H9 (cell line): Measurements from ENCODE around the gene HOXC10. TPM values are rescaled to one million over a fixed set of nuclear protein-coding genes. Genes with fewer than 3 reads are reported as not detected.

Source experiments
- DNase-seq: peaks from one replicate; pipeline ENCODE4 v3.0.0-alpha.2; 2017
- H2AFZ ChIP-seq: one replicate; pipeline ENCODE4 v1.6.1; 2013; ENCODE audit warnings: mild to moderate bottlenecking, low read length, control low read depth, moderate library complexity
- H2AK5ac ChIP-seq: 2 replicates; pipeline ENCODE4 v1.6.1; 2013; ENCODE audit warnings: low read length, control low read depth, mixed read lengths; ENCODE audit not compliant: insufficient read length
- H2BK120ac ChIP-seq: one replicate; pipeline ENCODE4 v1.6.1; 2013; ENCODE audit warnings: low read depth, mild to moderate bottlenecking, low read length, control low read depth, inconsistent platforms; ENCODE audit not compliant: poor library complexity, severe bottlenecking
- H2BK12ac ChIP-seq: 2 replicates; pipeline ENCODE4 v1.6.1; 2013; ENCODE audit warnings: low read length, control low read depth, mixed read lengths, low read depth; ENCODE audit not compliant: insufficient read length
- H2BK15ac ChIP-seq: 2 replicates; pipeline ENCODE4 v1.6.1; 2013; ENCODE audit warnings: low read depth, low read length, control low read depth
- H2BK20ac ChIP-seq: one replicate; pipeline ENCODE4 v1.6.1; 2013; ENCODE audit warnings: low read depth, mild to moderate bottlenecking, low read length, control low read depth, inconsistent platforms; ENCODE audit not compliant: poor library complexity, severe bottlenecking
- H2BK5ac ChIP-seq: 2 replicates; pipeline ENCODE4 v1.6.1; 2013; ENCODE audit warnings: low read length, control low read depth, mixed read lengths; ENCODE audit not compliant: insufficient read length
- H3K14ac ChIP-seq: 2 replicates; pipeline ENCODE4 v1.6.1; 2013; ENCODE audit warnings: low read length, control low read depth; ENCODE audit not compliant: insufficient read depth
- H3K18ac ChIP-seq: 2 replicates; pipeline ENCODE4 v1.6.1; 2013; ENCODE audit warnings: low read depth, mild to moderate bottlenecking, mixed read lengths, low read length, control low read depth; ENCODE audit not compliant: insufficient read length
- H3K23ac ChIP-seq: 2 replicates; pipeline ENCODE4 v1.6.1; 2013; ENCODE audit warnings: low read length, control low read depth, mixed read lengths, low read depth; ENCODE audit not compliant: insufficient read length
- H3K23me2 ChIP-seq: 2 replicates; pipeline ENCODE4 v1.6.1; 2013; ENCODE audit warnings: low read depth, mild to moderate bottlenecking, mixed read lengths, low read length, control low read depth; ENCODE audit not compliant: insufficient read length, poor library complexity, severe bottlenecking
- H3K27ac ChIP-seq: 2 replicates; pipeline ENCODE4 v1.5.1; 2013; ENCODE audit warnings: low read length, control low read depth, mixed read lengths, low read depth; ENCODE audit not compliant: insufficient read length
- H3K27me3 ChIP-seq: 2 replicates; pipeline ENCODE4 v1.6.1; 2013; ENCODE audit warnings: low read length, control low read depth, inconsistent platforms; ENCODE audit not compliant: insufficient read depth
- H3K4ac ChIP-seq: 2 replicates; pipeline ENCODE4 v1.6.1; 2013; ENCODE audit warnings: low read depth, mild to moderate bottlenecking, control low read depth, inconsistent platforms, low read length, moderate library complexity
- H3K4me1 ChIP-seq: 2 replicates; pipeline ENCODE4 v1.6.1; 2013; ENCODE audit warnings: low read length, control low read depth, inconsistent platforms; ENCODE audit not compliant: insufficient read depth
- H3K4me2 ChIP-seq: 2 replicates; pipeline ENCODE4 v1.6.1; 2013; ENCODE audit warnings: low read length, control low read depth, mixed read lengths; ENCODE audit not compliant: insufficient read length, insufficient read depth
- H3K56ac ChIP-seq: 2 replicates; pipeline ENCODE4 v1.6.1; 2013; ENCODE audit warnings: low read depth, mild to moderate bottlenecking, mixed read lengths, low read length, control low read depth; ENCODE audit not compliant: insufficient read length
- H3K79me1 ChIP-seq: 2 replicates; pipeline ENCODE4 v1.6.1; 2013; ENCODE audit warnings: low read depth, mild to moderate bottlenecking, moderate library complexity, low read length, control low read depth, inconsistent platforms; ENCODE audit not compliant: insufficient read depth, poor library complexity, severe bottlenecking
- H3K79me2 ChIP-seq: 2 replicates; pipeline ENCODE4 v1.6.1; 2013; ENCODE audit warnings: low read length, control low read depth, inconsistent platforms; ENCODE audit not compliant: insufficient read depth
- H3K9ac ChIP-seq: 2 replicates; pipeline ENCODE4 v1.6.1; 2013; ENCODE audit warnings: low read length, control low read depth, mixed read lengths; ENCODE audit not compliant: insufficient read length; ENCODE audit errors: extremely low read depth
- H3K9me3 ChIP-seq: one replicate; pipeline ENCODE4 v1.6.1; 2013; ENCODE audit warnings: low read depth, low read length, inconsistent platforms; ENCODE audit not compliant: control insufficient read depth
- H3T11ph ChIP-seq: one replicate; pipeline ENCODE4 v1.6.1; 2013; ENCODE audit warnings: mild to moderate bottlenecking, low read length, control low read depth, inconsistent platforms
- H4K20me1 ChIP-seq: one replicate; pipeline ENCODE4 v1.6.1; 2013; ENCODE audit not compliant: control insufficient read depth, insufficient read length, insufficient read depth
- H4K5ac ChIP-seq: 2 replicates; pipeline ENCODE4 v1.6.1; 2013; ENCODE audit warnings: low read depth, mild to moderate bottlenecking, mixed read lengths, low read length, control low read depth; ENCODE audit not compliant: insufficient read length
- H4K8ac ChIP-seq: replicated peaks from 2 replicates; pipeline ENCODE4 v1.6.1; 2013; ENCODE audit warnings: low read length, control low read depth, mixed read lengths, low read depth; ENCODE audit not compliant: insufficient read length
- H4K91ac ChIP-seq: 2 replicates; pipeline ENCODE4 v1.6.1; 2013; ENCODE audit warnings: low read depth, mild to moderate bottlenecking, moderate library complexity, mixed read lengths, low read length, control low read depth; ENCODE audit not compliant: insufficient read length
- H3K27ac Mint-ChIP-seq, 3 experiments: 2 replicates in 2 of 3; 3 replicates in 1 of 3; pipeline ENCODE4 v1.8.0; 2020 to 2021; ENCODE audit warnings: mixed read lengths in 3 of 3, mild to moderate bottlenecking in 1 of 3, moderate library complexity in 1 of 3
- H3K27me3 Mint-ChIP-seq: 2 replicates; pipeline ENCODE4 v1.8.0; 2021; ENCODE audit warnings: low read depth, mild to moderate bottlenecking, moderate library complexity, mixed read lengths
- H3K36me3 Mint-ChIP-seq, 3 experiments: 2 replicates in 2 of 3; 3 replicates in 1 of 3; pipeline ENCODE4 v1.8.0; 2020 to 2021; ENCODE audit warnings: low read depth in 3 of 3, mixed read lengths in 3 of 3; ENCODE audit not compliant: insufficient read depth in 1 of 3
- H3K4me1 Mint-ChIP-seq, 2 experiments: 2 replicates each; pipeline ENCODE4 v1.8.0; 2020; ENCODE audit warnings: mixed read lengths in 2 of 2
- H3K4me3 Mint-ChIP-seq, 2 experiments: 2 replicates in 1 of 2; 3 replicates in 1 of 2; pipeline ENCODE4 v1.8.0; 2020 to 2021; ENCODE audit warnings: mild to moderate bottlenecking in 2 of 2, mixed read lengths in 2 of 2, moderate library complexity in 1 of 2
- H3K9me3 Mint-ChIP-seq, 2 experiments: 2 replicates in 1 of 2; 3 replicates in 1 of 2; pipeline ENCODE4 v1.8.0; 2020; ENCODE audit warnings: mild to moderate bottlenecking in 2 of 2, mixed read lengths in 2 of 2, moderate library complexity in 1 of 2
- CTCF ChIP-seq: fragments of 200-600 bp; sonication (generic); conservative IDR thresholded peaks from 3 replicates; pipeline ENCODE4 v1.8.0; 2021; ENCODE audit warnings: antibody characterized with exemption, mild to moderate bottlenecking
- WGBS: extraction: QIAGEN DNeasy Blood & Tissue Kit; methylation state at CpG from one replicate; pipeline ENCODE4 v1.1.7; 2013; ENCODE audit warnings: missing lambda C conversion rate, low lambda C conversion rate, mixed read lengths; ENCODE audit not compliant: insufficient read length; ENCODE audit errors: extremely low coverage; 5-methylcytosine and 5-hydroxymethylcytosine counted together
- total RNA-seq: library from RNA; stranded (reverse); gene quantifications from 2 replicates; pipeline ENCODE4 v1.2.1, GENCODE V29; 2021

The HOXC10 gene
- total RNA-seq, 1 experiment from 2014 or later, result not detected

- no peak for TF ChIP-seq CTCF
- no peaks in the 10 kb centered on the region for H3K79me1 ChIP-seq
- Mint-ChIP-seq H3K27me3 (peaks cover 100% of the 10 kb centered on the region), H3K4me3 (peak overlapping the region; percentile 27 to 30), H3K36me3 (no peaks in the 10 kb centered on the region; a peak in 1 of 7 replicates), H3K4me1 (peaks cover 8 to 12% of the 10 kb centered on the region in 2 experiments; a peak in 3 of 4 replicates), H3K27ac (no peak overlapping the region), H3K9me3 (peaks cover 2 to 16% of the 10 kb centered on the region in 2 experiments; a peak in 2 of 5 replicates)
- no peak overlapping the region for H3K18ac ChIP-seq
- no peak overlapping the region for H3T11ph ChIP-seq
- no peak overlapping the region for H2BK20ac ChIP-seq
- no peak overlapping the region for H2BK120ac ChIP-seq
- no peaks in the 10 kb centered on the region for H3K23me2 ChIP-seq
- H3K4ac ChIP-seq, result no peak overlapping the region
- no CpG with 5 or more reads among the region's 15 CpGs for WGBS
- no peak overlapping the region for H4K91ac ChIP-seq
- no peak overlapping the region for H4K5ac ChIP-seq
- H2BK12ac ChIP-seq, result no peak overlapping the region
- no peaks in the 10 kb centered on the region for H3K4me1 ChIP-seq
- H3K27me3 ChIP-seq, result peaks cover 95% of the 10 kb centered on the region
- DNase-seq, result peak; percentile 81
- no peak overlapping the region for H2AFZ ChIP-seq
- H3K79me2 ChIP-seq, result no peaks in the 10 kb centered on the region
- H2AK5ac ChIP-seq, result no peak overlapping the region
- no peak overlapping the region for H2BK15ac ChIP-seq
- H3K4me2 ChIP-seq, result peak overlapping the region; percentile 30
- H3K14ac ChIP-seq, result no peak overlapping the region
- no peaks in the 10 kb centered on the region for H3K9me3 ChIP-seq
- H4K8ac ChIP-seq, result no peak overlapping the region
- H3K56ac ChIP-seq, result no peak overlapping the region
- no peak overlapping the region for H3K27ac ChIP-seq
- no peaks in the 10 kb centered on the region for H4K20me1 ChIP-seq
- H2BK5ac ChIP-seq, result no peak overlapping the region
- H3K9ac ChIP-seq, result no peak overlapping the region
- no peak overlapping the region for H3K23ac ChIP-seq
Measured at GRCh38 chr12:53966085-53966384, 18.9 kb upstream of the HOXC10 start.
